SU-DHL-6 (cell line): Measurements from ENCODE around the gene NOX4.

Source experiments
- H2AFZ ChIP-seq: fragments of 200-600 bp; sonication (generic); 2 replicates; pipeline ENCODE4 v1.6.1; 2014; ENCODE audit warnings: low read depth, mild to moderate bottlenecking, moderate library complexity, mixed read lengths, antibody characterized with exemption, low read length; ENCODE audit not compliant: severe bottlenecking
- H3F3A ChIP-seq: fragments of 200-600 bp; shearing (Covaris generic); 2 replicates; pipeline ENCODE4 v1.6.0; 2016; ENCODE audit warnings: antibody characterized with exemption, mild to moderate bottlenecking; ENCODE audit not compliant: insufficient read depth
- H3K27ac ChIP-seq: fragments of 200-600 bp; sonication (generic); 2 replicates; pipeline ENCODE4 v1.5.1; 2016; ENCODE audit warnings: low read depth, mild to moderate bottlenecking, low read length, moderate library complexity, mixed read lengths
- H3K27me3 ChIP-seq: fragments of 200-600 bp; sonication (generic), shearing (Covaris generic); 2 replicates; pipeline ENCODE4 v1.6.0; 2014; ENCODE audit warnings: mild to moderate bottlenecking, low read length
- H3K36me3 ChIP-seq: fragments of 200-600 bp; sonication (generic); 2 replicates; pipeline ENCODE4 v1.6.1; 2014; ENCODE audit warnings: mild to moderate bottlenecking, low read length, mixed read lengths
- H3K4me2 ChIP-seq: fragments of 300-600, 200-600 bp; shearing (Covaris generic), sonication (generic); 2 replicates; pipeline ENCODE4 v1.6.0; 2014; ENCODE audit warnings: low read length, low read depth, mild to moderate bottlenecking; ENCODE audit not compliant: poor library complexity, severe bottlenecking
- H3K4me3 ChIP-seq: fragments of 200-600 bp; sonication (generic); 2 replicates; pipeline ENCODE4 v1.5.1; 2014; ENCODE audit warnings: antibody characterized with exemption, low read length, mild to moderate bottlenecking, mixed read lengths; ENCODE audit not compliant: insufficient read depth, poor library complexity, severe bottlenecking
- H3K79me2 ChIP-seq: fragments of 200-600 bp; sonication (generic); 2 replicates; pipeline ENCODE4 v1.6.1; 2014; ENCODE audit warnings: mild to moderate bottlenecking, low read length, moderate library complexity; ENCODE audit not compliant: insufficient read depth
- H3K9ac ChIP-seq: fragments of 200-600 bp; sonication (generic); 2 replicates; pipeline ENCODE4 v1.7.0; 2014; ENCODE audit warnings: mild to moderate bottlenecking, low read length
- H3K9me2 ChIP-seq: fragments of 200-600 bp; sonication (generic); replicated peaks from 2 replicates; pipeline ENCODE4 v1.6.1; 2014; ENCODE audit warnings: low read length; ENCODE audit not compliant: insufficient read depth
- H3K9me3 ChIP-seq: fragments of 200-600 bp; sonication (generic); 2 replicates; pipeline ENCODE4 v1.6.1; 2014; ENCODE audit warnings: low read length, mixed read lengths; ENCODE audit not compliant: insufficient read depth
- H4K20me1 ChIP-seq: fragments of 200-600 bp; sonication (generic); 2 replicates; pipeline ENCODE4 v1.6.1; 2014; ENCODE audit warnings: low read depth, mild to moderate bottlenecking, antibody characterized with exemption, low read length, moderate library complexity, mixed read lengths
- EZH2phosphoT487 ChIP-seq: fragments of 200-600 bp; sonication (generic), shearing (Covaris generic); conservative IDR thresholded peaks from 2 replicates; pipeline ENCODE4 v1.6.1; 2018; ENCODE audit warnings: mild to moderate bottlenecking, antibody characterized with exemption, low read length, moderate library complexity, mixed read lengths
- TF ChIP-seq, protein P1 (sequence below): fragments of 200-600 bp; sonication (generic); IDR thresholded peaks from one replicate; pipeline ENCODE4 v1.5.1; 2017; ENCODE audit warnings: antibody characterized with exemption, mild to moderate bottlenecking, low read length, moderate library complexity; ENCODE audit not compliant: insufficient read depth, poor library complexity, severe bottlenecking

NOX4 gene

DNA sequence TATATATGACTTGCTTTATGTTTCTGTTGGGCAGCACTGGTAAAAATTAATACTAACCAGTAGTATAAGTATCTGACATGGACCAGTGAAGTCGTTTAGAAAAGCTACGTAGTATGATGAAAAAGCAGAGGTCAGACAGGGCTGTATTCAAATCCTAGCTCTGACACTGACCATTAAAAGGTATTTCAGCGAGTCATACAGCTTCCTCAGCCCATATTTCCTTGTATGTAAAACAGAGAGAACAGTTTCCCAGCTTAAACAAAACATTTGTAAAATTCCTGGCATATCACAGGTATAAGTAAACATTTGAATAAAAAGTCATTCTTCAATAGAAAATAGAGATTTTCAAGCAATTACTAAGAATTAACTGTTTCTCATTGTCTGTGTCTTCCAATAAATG, 4.2 kb downstream of the NOX4 start:
- no peaks in the 10 kb centered on the region for H3K9me2 ChIP-seq
- H3K9me3 ChIP-seq: no peaks in the 10 kb centered on the region
- H3K4me3 ChIP-seq: no peak overlapping the region
- no peak overlapping the region for H3K9ac ChIP-seq
- H4K20me1 ChIP-seq: no peaks in the 10 kb centered on the region
- no peaks in the 10 kb centered on the region for H3K27me3 ChIP-seq
- no peak overlapping the region for H2AFZ ChIP-seq
- H3K79me2 ChIP-seq: no peaks in the 10 kb centered on the region
- no peak overlapping the region for H3K27ac ChIP-seq
- no peak overlapping the region for H3K4me2 ChIP-seq
- TF ChIP-seq, protein P1, sequence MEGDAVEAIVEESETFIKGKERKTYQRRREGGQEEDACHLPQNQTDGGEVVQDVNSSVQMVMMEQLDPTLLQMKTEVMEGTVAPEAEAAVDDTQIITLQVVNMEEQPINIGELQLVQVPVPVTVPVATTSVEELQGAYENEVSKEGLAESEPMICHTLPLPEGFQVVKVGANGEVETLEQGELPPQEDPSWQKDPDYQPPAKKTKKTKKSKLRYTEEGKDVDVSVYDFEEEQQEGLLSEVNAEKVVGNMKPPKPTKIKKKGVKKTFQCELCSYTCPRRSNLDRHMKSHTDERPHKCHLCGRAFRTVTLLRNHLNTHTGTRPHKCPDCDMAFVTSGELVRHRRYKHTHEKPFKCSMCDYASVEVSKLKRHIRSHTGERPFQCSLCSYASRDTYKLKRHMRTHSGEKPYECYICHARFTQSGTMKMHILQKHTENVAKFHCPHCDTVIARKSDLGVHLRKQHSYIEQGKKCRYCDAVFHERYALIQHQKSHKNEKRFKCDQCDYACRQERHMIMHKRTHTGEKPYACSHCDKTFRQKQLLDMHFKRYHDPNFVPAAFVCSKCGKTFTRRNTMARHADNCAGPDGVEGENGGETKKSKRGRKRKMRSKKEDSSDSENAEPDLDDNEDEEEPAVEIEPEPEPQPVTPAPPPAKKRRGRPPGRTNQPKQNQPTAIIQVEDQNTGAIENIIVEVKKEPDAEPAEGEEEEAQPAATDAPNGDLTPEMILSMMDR: no peak
- TF ChIP-seq EZH2phosphoT487: no peak
- H3F3A ChIP-seq: no peaks in the 10 kb centered on the region
- no peaks in the 10 kb centered on the region for H3K36me3 ChIP-seq

DNA sequence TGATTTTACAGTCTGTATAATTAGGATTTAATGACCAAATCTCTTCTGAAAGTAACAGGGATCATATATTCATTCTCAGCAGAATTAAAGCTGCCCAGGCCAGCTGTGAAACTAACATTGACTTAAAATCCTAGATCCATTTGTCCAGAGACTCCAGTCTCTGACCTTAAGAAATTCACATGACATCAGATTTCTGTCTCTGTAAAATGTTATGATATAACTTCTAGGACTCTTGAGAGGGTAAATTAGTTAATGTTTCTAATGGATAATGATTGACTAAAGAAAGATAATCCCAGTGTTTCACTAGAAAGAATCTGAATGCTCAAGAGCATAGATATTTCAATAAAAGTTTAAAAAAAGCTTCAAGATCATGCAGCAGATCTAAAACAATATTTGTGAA, 6.3 kb downstream of the NOX4 start:
- no peak overlapping the region for H3K4me3 ChIP-seq
- H2AFZ ChIP-seq: no peak overlapping the region
- H3K9me3 ChIP-seq: no peaks in the 10 kb centered on the region
- no peaks in the 10 kb centered on the region for H4K20me1 ChIP-seq
- no peaks in the 10 kb centered on the region for H3F3A ChIP-seq
- H3K79me2 ChIP-seq: no peaks in the 10 kb centered on the region
- H3K27ac ChIP-seq: no peak overlapping the region
- H3K27me3 ChIP-seq: no peaks in the 10 kb centered on the region
- no peak for TF ChIP-seq EZH2phosphoT487
- TF ChIP-seq, protein P1: no peak
- H3K9me2 ChIP-seq: no peaks in the 10 kb centered on the region
- no peak overlapping the region for H3K4me2 ChIP-seq
- H3K9ac ChIP-seq: no peak overlapping the region
- no peaks in the 10 kb centered on the region for H3K36me3 ChIP-seq

DNA sequence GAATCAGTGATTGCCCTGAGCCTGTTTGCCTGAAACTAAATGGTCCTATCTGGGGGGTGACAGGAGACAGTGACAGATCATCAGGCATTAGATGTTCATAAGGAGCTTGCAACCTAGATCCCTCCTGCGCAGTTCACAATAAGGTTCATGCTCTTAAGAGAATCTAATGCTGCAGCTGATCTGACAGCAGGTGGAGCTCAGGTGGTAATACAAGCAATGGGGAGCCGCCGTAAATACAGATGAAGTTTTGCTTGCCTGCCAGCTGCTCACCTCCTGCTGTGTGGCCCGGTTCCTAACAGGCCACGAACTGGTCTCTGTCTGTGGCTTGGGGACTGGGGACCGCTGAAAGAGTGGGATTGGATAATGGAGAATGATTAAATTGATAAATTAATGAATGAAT, 14.0 kb downstream of the NOX4 start:
- Histone ChIP-seq H3K27me3 (no peaks in the 10 kb centered on the region), H3K9me3 (no peaks in the 10 kb centered on the region), H3K27ac (no peak overlapping the region), H2AFZ (no peak overlapping the region), H3K9ac (no peak overlapping the region), H3F3A (no peaks in the 10 kb centered on the region), H3K36me3 (no peaks in the 10 kb centered on the region), H3K79me2 (no peaks in the 10 kb centered on the region), H4K20me1 (no peaks in the 10 kb centered on the region), H3K9me2 (no peaks in the 10 kb centered on the region), H3K4me2 (no peak overlapping the region), H3K4me3 (no peak overlapping the region)
- no peak for TF ChIP-seq EZH2phosphoT487
- TF ChIP-seq, protein P1: no peak
